ENCODE measurements around the gene CABP1.
"Not testable (repeated sequence)": the region's sequence is repeated elsewhere in the genome, so short reads cannot be mapped to it uniquely, and the experiment has no call there.

The CABP1 gene

GRCh38 chr12:120639771-120640721 is at the start of gene CABP1:
TSS of gene CABP1 (plus strand) at chr12:120640626. CDS start at chr12:120640686, 60 bp downstream.
- peak; percentile 67 for DNase-seq

DNA sequence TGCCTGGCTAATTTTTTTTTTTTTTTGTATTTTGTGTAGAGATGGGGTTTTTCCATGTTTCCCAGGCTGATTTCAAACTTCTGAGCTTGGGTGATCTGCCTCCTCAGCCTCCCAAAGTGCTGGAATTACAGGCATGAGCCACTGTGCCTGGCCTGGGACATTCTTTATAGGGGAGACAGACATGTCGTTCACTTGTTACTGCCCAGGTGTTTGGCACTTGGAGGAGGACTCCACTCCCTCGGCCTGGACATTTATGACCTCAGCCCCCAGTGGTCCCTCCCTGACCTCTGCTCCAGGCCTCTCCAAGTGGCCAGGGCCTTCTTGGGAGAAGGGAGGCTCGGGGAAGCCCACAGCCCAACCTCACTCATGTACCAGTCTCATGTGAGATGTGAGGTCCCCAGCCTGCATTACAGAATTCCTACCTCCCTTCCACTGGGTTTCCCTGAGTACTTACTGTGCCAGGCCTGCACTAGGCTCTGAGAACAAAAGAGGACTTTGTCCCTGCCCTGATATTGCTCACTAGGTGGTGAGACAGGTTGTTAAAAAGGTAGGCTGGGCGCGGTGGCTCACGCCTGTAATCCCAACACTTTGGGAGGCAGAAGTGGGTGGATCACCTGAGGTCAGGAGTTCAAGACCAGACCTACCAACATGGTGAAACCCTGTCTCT is 49.6 kb upstream of the CABP1 start:
- no peak for DNase-seq

- DNase-seq, result no peak
Measured at GRCh38 chr12:120592121-120593049, 48.0 kb upstream of the CABP1 start.

- no peak for DNase-seq
Measured at GRCh38 chr12:120596901-120597300, 43.5 kb upstream of the CABP1 start.

DNA sequence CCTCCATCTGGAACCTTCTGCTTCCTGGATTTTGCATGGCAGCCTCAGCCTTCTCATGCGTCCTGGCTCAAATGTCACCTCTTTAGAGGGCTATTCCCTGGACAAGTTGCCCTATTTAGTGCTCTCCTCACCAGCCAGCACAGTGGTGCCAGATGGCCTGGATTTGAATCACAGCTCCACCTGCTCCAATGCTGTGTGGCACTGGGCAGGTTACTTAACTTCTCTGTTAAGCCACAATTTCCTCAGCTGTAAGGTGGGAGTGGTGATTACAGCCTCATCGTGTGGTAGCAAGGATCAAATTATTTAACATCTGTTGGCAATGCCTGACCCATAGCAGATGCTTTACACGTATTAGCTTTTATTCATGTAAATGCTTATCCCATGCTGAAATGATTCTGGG is 42.6 kb upstream of the CABP1 start:
- no peak for DNase-seq

DNA sequence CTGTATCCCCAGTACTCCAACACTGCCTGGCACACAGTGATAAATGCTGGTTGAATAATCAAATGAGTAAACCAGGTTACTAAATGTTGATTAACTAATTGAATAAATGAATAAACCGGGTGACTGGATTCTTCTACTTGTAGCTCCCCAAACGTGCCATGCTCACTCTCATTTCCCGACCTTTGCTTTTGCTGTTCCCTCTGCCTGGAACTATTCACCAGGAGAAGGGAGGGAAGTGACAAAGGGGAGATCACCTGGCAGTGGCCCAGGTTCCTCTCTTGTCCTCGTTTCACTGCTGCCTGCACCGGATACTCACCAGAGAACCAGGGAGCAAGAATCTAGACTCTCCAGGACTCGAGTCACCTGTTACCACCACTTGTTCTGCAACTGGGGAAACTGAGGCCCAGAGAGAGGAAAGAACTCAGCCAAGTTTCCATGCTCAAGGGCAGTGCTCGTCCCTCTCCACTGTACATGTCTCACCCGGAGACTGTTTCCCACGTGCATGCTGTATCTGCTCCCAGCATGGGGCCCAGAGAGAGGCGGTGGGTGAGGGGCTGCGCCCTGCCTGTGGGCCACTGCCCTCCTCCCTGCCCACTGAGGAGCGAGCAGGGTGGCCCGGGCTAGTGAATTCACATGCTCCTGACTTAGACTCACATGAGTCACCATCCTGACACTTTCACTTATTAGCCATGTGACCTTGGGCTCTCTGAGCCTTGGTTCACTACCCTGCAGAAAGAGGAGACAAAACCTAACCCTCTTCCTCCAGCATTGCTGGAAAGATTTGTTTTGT is 41.6 kb upstream of the CABP1 start:
- DNase-seq, result no peak

DNA sequence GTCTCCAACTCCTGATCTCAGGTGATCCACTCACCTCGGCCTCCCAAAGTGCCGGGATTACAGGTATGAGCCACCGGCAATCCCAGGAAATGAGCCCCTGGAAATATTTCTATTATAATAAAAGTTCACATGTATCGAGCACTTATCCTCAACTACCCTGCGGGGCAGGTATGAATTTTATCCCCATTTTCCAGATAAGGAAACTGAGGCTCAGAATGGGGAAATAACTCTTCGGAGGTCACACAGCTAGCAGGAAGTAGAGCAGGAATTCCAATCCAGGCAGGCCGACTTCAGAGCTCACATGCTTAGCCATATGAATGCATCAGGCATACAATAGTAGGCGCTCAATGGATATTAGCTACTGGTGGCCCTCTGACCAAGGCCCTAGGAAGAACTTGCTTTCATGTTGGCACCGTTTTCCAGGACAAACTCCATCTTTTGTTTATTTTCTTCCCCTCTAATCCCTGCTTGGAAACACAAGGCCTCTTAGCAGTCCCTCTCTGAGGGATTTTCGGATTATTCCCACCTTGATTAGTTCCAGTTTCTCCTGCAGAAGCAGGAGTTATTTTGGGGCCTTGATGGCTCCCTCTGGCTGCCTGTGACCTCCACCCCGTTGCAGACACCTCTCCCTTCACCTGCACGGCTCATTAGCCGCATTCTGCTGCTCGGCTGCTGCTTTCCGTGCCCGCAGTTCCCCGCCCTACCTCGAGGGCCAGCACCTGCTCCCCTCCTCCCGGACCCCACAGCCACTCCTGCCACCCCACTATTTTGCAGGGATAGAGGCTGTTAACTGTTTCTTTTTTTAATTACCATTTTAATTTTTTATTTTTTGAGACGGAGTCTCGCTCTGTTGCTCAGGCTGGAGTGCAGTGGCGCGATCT is 40.5 kb upstream of the CABP1 start:
- DNase-seq, result no peak

GRCh38 chr12:120602416-120602815 is 38.0 kb upstream of the CABP1 start:
- DNase-seq, result not testable (repeated sequence)

DNA sequence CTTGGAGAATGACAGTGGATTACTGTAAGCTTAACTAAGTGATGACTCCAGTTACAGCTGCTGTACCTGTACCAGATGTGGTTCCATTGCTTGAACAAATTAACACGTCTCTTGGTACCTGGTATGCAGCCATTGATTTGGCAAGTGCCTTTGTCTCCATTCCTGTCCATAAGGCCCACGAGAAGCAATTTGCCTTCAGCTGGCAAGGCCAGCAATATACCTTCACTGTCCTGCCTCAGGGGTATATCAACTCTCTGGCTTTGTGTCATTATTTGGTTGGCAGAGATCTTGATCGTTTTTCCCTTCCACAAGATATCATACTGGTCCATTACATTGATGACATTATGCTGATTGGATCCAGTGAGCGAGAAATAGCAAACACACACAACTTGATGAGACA is 29.9 kb upstream of the CABP1 start:
- no peak for DNase-seq

DNA sequence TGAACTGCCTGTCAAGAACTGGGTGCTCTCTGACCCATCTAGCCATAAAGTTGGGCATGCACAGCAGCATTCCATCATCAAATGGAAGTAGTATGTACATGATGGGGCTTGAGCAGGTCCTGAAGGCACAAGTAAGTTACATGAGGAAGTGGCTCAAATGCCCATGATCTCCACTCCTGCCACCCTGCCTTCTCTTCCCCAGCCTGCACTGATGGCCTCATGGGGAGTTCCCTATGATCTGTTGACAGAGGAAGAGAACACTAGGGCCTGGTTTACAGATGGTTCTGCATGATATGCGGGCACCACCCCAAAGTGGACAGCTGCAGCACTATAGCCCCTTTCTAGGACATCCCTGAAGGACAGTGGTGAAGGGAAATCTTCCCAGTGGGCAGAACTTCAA is 28.9 kb upstream of the CABP1 start:
- DNase-seq, result not testable (repeated sequence)

DNA sequence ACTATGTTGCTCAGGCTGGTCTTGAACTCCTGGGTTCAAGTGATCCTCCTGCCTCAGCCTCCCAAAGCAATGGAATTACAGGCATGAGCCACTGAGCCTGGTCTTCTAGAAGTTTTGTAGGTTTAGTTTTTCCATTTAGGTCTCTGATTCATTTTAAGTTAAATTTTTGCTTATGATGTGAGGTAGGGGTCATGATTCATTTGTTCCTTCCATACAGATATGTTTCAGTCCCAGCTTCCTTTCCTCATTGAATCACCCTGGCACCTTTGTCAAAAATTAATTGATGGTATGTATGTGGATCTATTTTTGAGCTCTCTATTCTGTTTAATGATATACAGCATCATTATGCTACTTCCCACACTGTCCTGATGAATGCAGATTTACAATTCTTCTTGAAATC is 25.6 kb upstream of the CABP1 start:
- no peak for DNase-seq

DNA sequence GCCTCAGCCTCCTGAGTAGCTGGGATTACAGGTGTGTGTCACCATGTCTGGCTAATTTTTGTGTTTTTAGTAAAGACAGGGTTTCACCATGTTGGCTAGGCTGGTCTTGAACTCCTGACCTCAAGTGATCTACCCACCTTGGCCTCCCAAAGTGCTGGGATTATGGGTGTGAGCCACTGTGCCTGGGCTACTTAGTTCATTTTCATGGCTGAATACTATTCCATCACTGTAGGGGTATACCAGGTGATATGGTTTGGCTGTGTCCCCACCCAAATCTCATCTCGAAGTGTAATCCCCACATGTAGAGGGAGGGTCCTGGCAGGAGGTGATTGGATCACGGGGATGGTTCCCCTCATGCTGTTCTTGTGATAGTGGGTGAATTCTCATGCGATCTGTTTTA is 23.2 kb upstream of the CABP1 start:
- not testable (repeated sequence) for DNase-seq

DNA sequence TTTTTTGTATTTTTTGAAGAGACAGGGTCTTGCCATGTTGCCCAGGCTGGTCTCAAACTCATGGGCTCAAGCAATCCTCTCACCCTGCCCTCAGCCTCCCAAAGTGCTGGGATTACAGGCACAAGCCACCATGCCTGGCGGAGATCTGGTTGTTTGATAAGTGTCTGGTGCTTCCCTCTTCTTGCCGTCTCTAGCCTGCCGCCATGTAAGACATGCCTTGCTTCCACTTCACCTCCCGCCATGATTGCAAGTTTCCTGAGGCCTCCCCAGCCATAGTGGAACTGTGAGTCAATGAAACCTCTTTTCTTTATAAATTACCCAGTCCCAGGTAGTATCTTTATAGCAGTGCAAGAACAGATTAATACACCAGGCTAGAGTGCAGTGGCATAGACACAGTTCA is 22.7 kb upstream of the CABP1 start:
- not testable (repeated sequence) for DNase-seq

- DNase-seq, result no peak
Measured at GRCh38 chr12:120618954-120619615, 21.3 kb upstream of the CABP1 start.

DNA sequence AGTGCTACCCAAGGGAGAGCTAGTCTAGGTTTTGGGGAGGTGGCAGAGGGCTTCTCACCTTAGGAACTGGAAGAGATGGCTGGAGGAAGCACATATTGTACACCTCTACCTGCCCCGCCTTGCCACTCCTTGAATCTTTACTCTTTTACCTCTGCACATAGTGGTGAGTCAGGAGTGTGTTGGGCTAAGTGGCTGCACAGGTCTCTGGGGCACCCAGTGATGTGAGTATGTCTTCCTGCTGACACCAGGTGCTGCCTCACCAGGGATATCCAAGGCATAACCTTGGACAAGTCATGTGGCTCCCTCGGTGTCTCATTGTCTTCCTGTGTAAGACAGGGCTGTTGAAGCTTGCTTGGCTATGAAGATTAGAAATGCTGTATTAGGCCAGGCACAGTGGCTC is 19.8 kb upstream of the CABP1 start:
- no peak for DNase-seq

GRCh38 chr12:120625557-120626419 is 14.6 kb upstream of the CABP1 start:
- no peak for DNase-seq

DNA sequence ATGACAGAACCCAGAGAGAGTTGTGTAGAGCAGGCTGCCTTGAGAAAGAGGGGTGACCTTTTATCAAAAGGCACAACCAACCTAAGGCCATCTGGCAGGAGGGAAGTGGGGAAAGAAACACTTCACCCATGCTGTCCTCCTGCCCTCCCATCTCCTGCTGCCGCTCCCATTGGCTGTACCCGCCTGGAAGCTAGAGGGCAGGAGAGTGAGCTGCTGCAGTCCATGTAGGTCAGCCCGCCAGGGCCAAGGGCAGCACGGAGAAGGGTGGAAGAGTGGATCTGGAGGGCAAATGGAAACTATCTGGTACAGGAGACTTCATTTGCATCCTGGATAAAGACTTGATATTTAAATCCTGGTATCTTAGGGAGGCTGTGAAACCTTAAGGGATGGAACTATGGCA is 11.5 kb upstream of the CABP1 start:
- DNase-seq, result peak; percentile 59

- peak; percentile 91 for DNase-seq
Measured at GRCh38 chr12:120630104-120630892, 10.1 kb upstream of the CABP1 start.

- no peak for DNase-seq
Measured at GRCh38 chr12:120631097-120631496, 9.3 kb upstream of the CABP1 start.

Measured in eye (tissue), 1 donor.